ENCODE results near the gene ASB18. TPM values are rescaled to one million over a fixed set of nuclear protein-coding genes. Genes with fewer than 3 reads are reported as not detected.

ASB18 gene
- total RNA-seq, 1 experiment from 2014 or later, result not detected

- H3K27me3 Mint-ChIP-seq (ENCODE audit: low read depth), result no peaks in the 10 kb centered on the region
Observed at GRCh38 chr2:236216711-236217110, 47.5 kb downstream of the ASB18 start.

GRCh38 chr2:236215761-236216333 is 48.4 kb downstream of the ASB18 start:
- CTCF ChIA-PET, result no interaction called here
- H3K36me3 Mint-ChIP-seq, result no peaks in the 10 kb centered on the region
- H3K4me3 Mint-ChIP-seq, result no peak overlapping the region

More at GRCh38 chr2:236216711-236217110, 47.5 kb downstream of the ASB18 start:
- Mint-ChIP-seq H3K4me1 (no peaks in the 10 kb centered on the region), H3K9me3 (no peaks in the 10 kb centered on the region), H3K36me3 (no peaks in the 10 kb centered on the region), H3K4me3 (no peak overlapping the region), H3K27ac (no peak overlapping the region)
- TF ChIP-seq, protein P1, sequence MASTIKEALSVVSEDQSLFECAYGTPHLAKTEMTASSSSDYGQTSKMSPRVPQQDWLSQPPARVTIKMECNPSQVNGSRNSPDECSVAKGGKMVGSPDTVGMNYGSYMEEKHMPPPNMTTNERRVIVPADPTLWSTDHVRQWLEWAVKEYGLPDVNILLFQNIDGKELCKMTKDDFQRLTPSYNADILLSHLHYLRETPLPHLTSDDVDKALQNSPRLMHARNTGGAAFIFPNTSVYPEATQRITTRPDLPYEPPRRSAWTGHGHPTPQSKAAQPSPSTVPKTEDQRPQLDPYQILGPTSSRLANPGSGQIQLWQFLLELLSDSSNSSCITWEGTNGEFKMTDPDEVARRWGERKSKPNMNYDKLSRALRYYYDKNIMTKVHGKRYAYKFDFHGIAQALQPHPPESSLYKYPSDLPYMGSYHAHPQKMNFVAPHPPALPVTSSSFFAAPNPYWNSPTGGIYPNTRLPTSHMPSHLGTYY (CRISPR knock-in tag; IDR thresholded peaks at IDR 0.05), result no peak
- TF ChIP-seq ZNF281 (CRISPR knock-in tag; IDR thresholded peaks at IDR 0.05), result no peak
- no peak for DNase-seq (ENCODE audit: low spot score)
- ChIA-PET POLR2A (no interaction called here), CTCF (no interaction called here)
- ATAC-seq, result no peak

DNA sequence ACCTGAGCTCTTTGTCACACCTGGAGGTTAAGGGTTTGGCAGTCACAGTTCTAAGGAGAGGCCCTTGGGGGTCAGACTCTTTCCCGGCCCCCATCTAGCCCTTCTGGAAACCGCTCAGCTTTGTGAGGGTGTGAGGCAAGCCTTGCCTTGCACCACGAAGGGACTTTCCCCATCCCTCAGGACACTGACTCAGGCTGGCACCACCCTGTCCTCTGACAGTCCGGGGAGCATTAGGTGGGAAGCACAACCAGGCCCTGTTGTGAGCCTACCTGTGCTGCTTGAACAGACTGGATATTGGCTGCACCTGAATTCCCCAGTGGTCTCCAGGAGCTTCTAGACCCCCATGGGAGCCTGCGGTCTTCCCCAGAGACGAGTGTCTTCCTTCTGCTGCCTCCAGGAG is 49.0 kb downstream of the ASB18 start:
- Mint-ChIP-seq H3K4me3 (no peak overlapping the region), H3K27ac (no peak overlapping the region), H3K4me1 (peaks cover 7% of the 10 kb centered on the region), H3K36me3 (no peaks in the 10 kb centered on the region), H3K27me3 (ENCODE audit: low read depth) (no peaks in the 10 kb centered on the region), H3K9me3 (no peaks in the 10 kb centered on the region)
- no peak for ATAC-seq
- CTCF ChIA-PET, result interaction anchor here (1.2 kb wide), 1 partner anchor 226 kb away, joined by 3 read pairs; no protein-coding TSS in a partner anchor
- TF ChIP-seq USF2 (CRISPR knock-in tag; IDR thresholded peaks at IDR 0.05), result no peak
- no peak for TF ChIP-seq ZNF396 (CRISPR knock-in tag; IDR thresholded peaks at IDR 0.05; ENCODE audit: borderline replicate concordance)
- TF ChIP-seq, protein P1 (CRISPR knock-in tag; IDR thresholded peaks at IDR 0.05), result no peak
- TF ChIP-seq ZNF416 (CRISPR knock-in tag; IDR thresholded peaks at IDR 0.05), result no peak
- no peak for TF ChIP-seq NR1H2 (CRISPR knock-in tag; IDR thresholded peaks at IDR 0.05)
- TF ChIP-seq, protein P2, sequence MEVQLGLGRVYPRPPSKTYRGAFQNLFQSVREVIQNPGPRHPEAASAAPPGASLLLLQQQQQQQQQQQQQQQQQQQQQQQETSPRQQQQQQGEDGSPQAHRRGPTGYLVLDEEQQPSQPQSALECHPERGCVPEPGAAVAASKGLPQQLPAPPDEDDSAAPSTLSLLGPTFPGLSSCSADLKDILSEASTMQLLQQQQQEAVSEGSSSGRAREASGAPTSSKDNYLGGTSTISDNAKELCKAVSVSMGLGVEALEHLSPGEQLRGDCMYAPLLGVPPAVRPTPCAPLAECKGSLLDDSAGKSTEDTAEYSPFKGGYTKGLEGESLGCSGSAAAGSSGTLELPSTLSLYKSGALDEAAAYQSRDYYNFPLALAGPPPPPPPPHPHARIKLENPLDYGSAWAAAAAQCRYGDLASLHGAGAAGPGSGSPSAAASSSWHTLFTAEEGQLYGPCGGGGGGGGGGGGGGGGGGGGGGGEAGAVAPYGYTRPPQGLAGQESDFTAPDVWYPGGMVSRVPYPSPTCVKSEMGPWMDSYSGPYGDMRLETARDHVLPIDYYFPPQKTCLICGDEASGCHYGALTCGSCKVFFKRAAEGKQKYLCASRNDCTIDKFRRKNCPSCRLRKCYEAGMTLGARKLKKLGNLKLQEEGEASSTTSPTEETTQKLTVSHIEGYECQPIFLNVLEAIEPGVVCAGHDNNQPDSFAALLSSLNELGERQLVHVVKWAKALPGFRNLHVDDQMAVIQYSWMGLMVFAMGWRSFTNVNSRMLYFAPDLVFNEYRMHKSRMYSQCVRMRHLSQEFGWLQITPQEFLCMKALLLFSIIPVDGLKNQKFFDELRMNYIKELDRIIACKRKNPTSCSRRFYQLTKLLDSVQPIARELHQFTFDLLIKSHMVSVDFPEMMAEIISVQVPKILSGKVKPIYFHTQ (CRISPR knock-in tag; IDR thresholded peaks at IDR 0.05), result no peak
- no peak for TF ChIP-seq EMX1 (CRISPR knock-in tag; IDR thresholded peaks at IDR 0.05)
- POLR2A ChIA-PET, result no interaction called here
- no peak for DNase-seq (ENCODE audit: low spot score)

More at GRCh38 chr2:236215761-236216333, 48.4 kb downstream of the ASB18 start:
- POLR2A ChIA-PET, result no interaction called here
- TF ChIP-seq, protein P3, sequence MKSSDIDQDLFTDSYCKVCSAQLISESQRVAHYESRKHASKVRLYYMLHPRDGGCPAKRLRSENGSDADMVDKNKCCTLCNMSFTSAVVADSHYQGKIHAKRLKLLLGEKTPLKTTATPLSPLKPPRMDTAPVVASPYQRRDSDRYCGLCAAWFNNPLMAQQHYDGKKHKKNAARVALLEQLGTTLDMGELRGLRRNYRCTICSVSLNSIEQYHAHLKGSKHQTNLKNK (CRISPR knock-in tag; IDR thresholded peaks at IDR 0.05), result no peak
- TF ChIP-seq ZNF219 (CRISPR knock-in tag; IDR thresholded peaks at IDR 0.05; ENCODE audit: borderline replicate concordance) (no peak), IRF2 (CRISPR knock-in tag; IDR thresholded peaks at IDR 0.05; ENCODE audit: borderline replicate concordance, low read depth) (no peak), NR1H2 (CRISPR knock-in tag; IDR thresholded peaks at IDR 0.05) (no peak), KAT7 (CRISPR knock-in tag; IDR thresholded peaks at IDR 0.05; ENCODE audit: borderline replicate concordance) (no peak)
- H3K9me3 Mint-ChIP-seq, result no peaks in the 10 kb centered on the region
- H3K27me3 Mint-ChIP-seq (ENCODE audit: low read depth), result no peaks in the 10 kb centered on the region
- 0 out of 2 replicates have a peak, but pooled peaks cover under 1% of the 10 kb centered on the region for H3K4me1 Mint-ChIP-seq
- DNase-seq (ENCODE audit: low spot score) (no peak), ATAC-seq (no peak)
- H3K27ac Mint-ChIP-seq, result no peak overlapping the region

Data from WTC11 (cell line).